CD8-positive, alpha-beta memory T cell (primary cell): ENCODE measurements around the gene SH3BP5. TPM values are rescaled to one million over a fixed set of nuclear protein-coding genes. Genes with fewer than 3 reads are reported as not detected.

Source experiments
- CTCF ChIA-PET: fragments of 350-600 bp; sonication (Branson Sonifier 250); formaldehyde crosslinking; loops from one replicate; lab custom pipeline; 2021; ENCODE audit warnings: antibody characterized with exemption; lab: Charles Lee
- POLR2A ChIA-PET: fragments of 350-600 bp; sonication (Branson Sonifier 250); formaldehyde crosslinking; loops from one replicate; lab custom pipeline; 2021; ENCODE audit warnings: antibody characterized with exemption; lab: Charles Lee
- DNase-seq, 5 donors: peaks; one replicate each; pipeline versions ENCODE4 v3.0.0 to v3.0.0-alpha.2; 2020 to 2022; ENCODE audit warnings: mixed read lengths in 1 of 5
- H3K27ac ChIP-seq: one replicate; pipeline ENCODE4 v1.7.0; 2013; ENCODE audit warnings: low read depth, mild to moderate bottlenecking, low read length, moderate library complexity
- H3K27me3 ChIP-seq: 2 replicates; pipeline ENCODE4 v1.7.0; 2013; ENCODE audit warnings: low read length, mild to moderate bottlenecking; ENCODE audit not compliant: insufficient read depth, poor library complexity, severe bottlenecking
- H3K36me3 ChIP-seq: 2 replicates; pipeline ENCODE4 v1.7.0; 2013; ENCODE audit warnings: mild to moderate bottlenecking, low read length, moderate library complexity; ENCODE audit not compliant: insufficient read depth
- H3K4me1 ChIP-seq: 2 replicates; pipeline ENCODE4 v1.7.0; 2013; ENCODE audit warnings: mild to moderate bottlenecking, low read length, moderate library complexity; ENCODE audit not compliant: insufficient read depth
- H3K4me3 ChIP-seq: 2 replicates; pipeline ENCODE4 v1.7.0; 2013; ENCODE audit warnings: mild to moderate bottlenecking, low read length
- H3K9me3 ChIP-seq: 2 replicates; pipeline ENCODE4 v1.7.0; 2013; ENCODE audit warnings: mild to moderate bottlenecking, low read length
- H3K27ac Mint-ChIP-seq, 8 donors: one replicate each; pipeline ENCODE4 v1.8.0; 2020 to 2021; ENCODE audit warnings: mixed read lengths in 8 of 8, mild to moderate bottlenecking in 6 of 8, inconsistent platforms in 3 of 8, moderate library complexity in 3 of 8
- H3K27me3 Mint-ChIP-seq, 2 donors: one replicate each; pipeline ENCODE4 v1.8.0; 2020 to 2021; ENCODE audit warnings: mixed read lengths in 2 of 2, mild to moderate bottlenecking in 1 of 2, moderate library complexity in 1 of 2
- H3K36me3 Mint-ChIP-seq, 3 donors: one replicate each; pipeline ENCODE4 v1.8.0; 2020 to 2021; ENCODE audit warnings: mixed read lengths in 3 of 3, inconsistent platforms in 1 of 3, mild to moderate bottlenecking in 1 of 3
- H3K4me1 Mint-ChIP-seq, 3 donors: one replicate each; pipeline ENCODE4 v1.8.0; 2020 to 2021; ENCODE audit warnings: mixed read lengths in 3 of 3, inconsistent platforms in 1 of 3, mild to moderate bottlenecking in 1 of 3
- H3K4me3 Mint-ChIP-seq, 7 donors: one replicate each; pipeline ENCODE4 v1.8.0; 2020 to 2021; ENCODE audit warnings: mixed read lengths in 7 of 7, mild to moderate bottlenecking in 6 of 7, moderate library complexity in 4 of 7, inconsistent platforms in 2 of 7
- H3K9me3 Mint-ChIP-seq, 5 donors: one replicate each; pipeline ENCODE4 v1.8.0; 2020 to 2022; ENCODE audit warnings: mixed read lengths in 5 of 5, mild to moderate bottlenecking in 3 of 5, moderate library complexity in 2 of 5, inconsistent platforms in 1 of 5
- polyA plus RNA-seq: library from polyadenylated mRNA; unstranded; fragments of 300-500 nt; fragmentation: Illumina TruSeq; gene quantifications from one replicate; pipeline ENCODE4 v1.2.3, GENCODE V29; 2021
- total RNA-seq, 2 experiments: library from RNA; stranded (reverse); gene quantifications; one replicate each; pipeline ENCODE4 v1.2.3, GENCODE V29; 2021

SH3BP5 gene
- total and polyA plus RNA-seq, 3 experiments from 2014 or later, result 14.2 to 84.3 (median 15.5) TPM

DNA sequence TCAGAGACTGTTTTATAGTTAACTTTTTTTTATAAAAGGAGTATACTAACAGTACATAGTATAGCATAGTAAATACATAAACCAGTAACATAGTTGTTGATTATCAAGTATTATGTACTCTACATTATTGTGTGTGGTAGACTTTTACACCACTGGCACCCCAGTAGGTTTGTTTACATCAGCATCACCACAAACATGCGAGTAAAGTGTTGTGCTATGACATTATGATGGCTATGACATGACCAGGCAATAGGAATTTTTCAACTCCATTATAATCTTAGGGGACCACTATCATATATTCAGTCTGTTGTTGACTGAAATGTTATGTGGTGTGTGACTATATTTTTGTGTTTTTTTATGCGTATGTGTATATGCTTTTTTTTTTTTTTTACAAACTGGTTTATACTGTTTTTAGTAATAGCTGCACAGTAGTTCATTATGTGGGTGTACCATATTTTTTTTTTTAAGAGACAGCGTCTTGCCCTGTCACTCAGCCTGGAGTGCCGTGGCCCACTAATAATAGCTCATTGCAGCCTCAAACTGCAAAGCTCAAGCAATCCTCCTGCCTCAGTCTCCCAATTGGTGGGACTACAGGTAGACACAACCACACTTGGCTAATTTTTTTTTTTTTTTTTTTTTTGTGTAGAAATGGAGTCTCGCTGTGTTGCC, 124.4 kb downstream of the SH3BP5 start:
- Mint-ChIP-seq H3K4me3 (peak overlapping the region; percentile 85 to 96 (median 91)), H3K4me1 (peaks cover 42 to 58% (median 57%) of the 10 kb centered on the region in 3 donors), H3K36me3 (peaks cover 0 to 43% (median 6%) of the 10 kb centered on the region in 3 donors), H3K9me3 (no peaks in the 10 kb centered on the region), H3K27ac (peak overlapping the region; percentile 17 to 95 (median 87)), H3K27me3 (peaks cover 0 to 2% of the 10 kb centered on the region in 2 donors)
- no peaks in the 10 kb centered on the region for H3K27me3 ChIP-seq
- peaks cover 27% of the 10 kb centered on the region for H3K4me1 ChIP-seq
- POLR2A ChIA-PET, result interaction anchor here (0.6 to 1.1 kb wide), 3 partner anchors 14 to 1084 kb away, joined by 3 to 5 read pairs (median 4); partner anchors contain the start of gene RBSN
- no peak for DNase-seq
- H3K36me3 ChIP-seq, result peaks cover 9% of the 10 kb centered on the region
- CTCF ChIA-PET, result interaction anchor here (0.6 to 2.7 kb wide), 6 partner anchors 13 to 197 kb away, joined by 3 to 23 read pairs (median 4); partner anchors contain the start of gene SH3BP5
- no peak overlapping the region for H3K4me3 ChIP-seq
- H3K27ac ChIP-seq, result no peak overlapping the region
- H3K9me3 ChIP-seq, result no peaks in the 10 kb centered on the region

DNA sequence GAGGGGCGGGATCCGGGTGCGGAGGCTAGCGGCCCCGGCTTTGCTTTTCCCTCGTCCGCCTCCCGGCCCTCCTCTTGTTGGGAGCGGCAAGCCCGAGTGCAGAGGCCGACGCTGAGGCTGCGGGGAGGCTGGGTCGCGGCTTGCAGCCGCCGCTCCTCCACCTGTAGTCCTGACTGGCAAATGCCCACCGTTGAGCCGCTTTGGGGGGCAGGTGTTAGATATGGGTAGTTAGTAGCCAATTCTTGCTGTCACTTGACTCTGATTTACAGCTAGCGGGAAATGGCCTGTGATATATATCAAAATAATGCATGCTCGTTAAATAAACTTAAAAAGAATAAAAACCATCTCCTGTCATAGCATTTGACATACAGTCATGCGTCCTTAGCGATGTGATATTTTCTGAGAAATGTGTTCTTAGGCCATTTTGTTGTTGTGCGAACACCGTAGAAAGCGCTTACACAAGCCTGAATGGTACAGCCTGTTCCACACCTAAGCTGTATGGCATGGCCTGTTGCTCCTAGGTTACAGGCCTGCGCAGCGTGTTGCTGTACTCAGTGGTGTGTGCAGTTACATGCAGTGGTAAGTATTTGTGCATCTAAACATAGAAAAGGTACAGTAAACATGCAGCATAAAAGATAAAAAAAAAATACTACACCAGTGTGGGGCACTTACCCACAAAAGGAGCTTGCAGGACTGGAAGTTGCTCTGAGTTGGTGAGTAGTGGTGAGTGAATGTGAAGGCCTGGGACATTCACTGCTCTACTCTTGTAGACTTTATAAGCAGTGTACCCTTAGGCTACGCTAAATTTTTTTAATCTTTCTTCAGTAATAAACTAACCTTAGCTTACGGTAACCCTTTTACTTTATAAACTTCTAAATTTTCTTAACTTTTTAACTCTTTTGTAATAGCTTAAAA, 125.5 kb downstream of the SH3BP5 start:
- Histone ChIP-seq H3K27me3 (no peaks in the 10 kb centered on the region), H3K9me3 (no peaks in the 10 kb centered on the region), H3K4me3 (peak overlapping the region; percentile 62), H3K36me3 (no peaks in the 10 kb centered on the region), H3K27ac (peak overlapping the region; percentile 93), H3K4me1 (peaks cover 27% of the 10 kb centered on the region)
- H3K36me3 Mint-ChIP-seq, result peaks cover 0 to 32% (median 2%) of the 10 kb centered on the region in 3 donors
- H3K4me3 Mint-ChIP-seq, result peak overlapping the region; percentile 85 to 96 (median 91)
- ChIA-PET POLR2A (interaction anchor here (0.5 to 1.3 kb wide), 6 partner anchors 11 to 395 kb away, joined by 3 to 17 read pairs (median 4); partner anchors contain the start of genes BTD, HACL1 and RBSN), CTCF (interaction anchor here (0.6 to 5.2 kb wide), 11 partner anchors 15 to 199 kb away, joined by 3 to 52 read pairs (median 5); partner anchors contain the start of gene SH3BP5)
- peak in 2 of 5 donors; percentile 19 to 46 for DNase-seq
- peak overlapping the region; percentile 91 to 99 (median 94) for H3K27ac Mint-ChIP-seq
- peaks cover 42 to 54% (median 54%) of the 10 kb centered on the region in 3 donors for H3K4me1 Mint-ChIP-seq
- peaks cover 0 to 2% of the 10 kb centered on the region in 2 donors for H3K27me3 Mint-ChIP-seq
- no peaks in the 10 kb centered on the region for H3K9me3 Mint-ChIP-seq

DNA sequence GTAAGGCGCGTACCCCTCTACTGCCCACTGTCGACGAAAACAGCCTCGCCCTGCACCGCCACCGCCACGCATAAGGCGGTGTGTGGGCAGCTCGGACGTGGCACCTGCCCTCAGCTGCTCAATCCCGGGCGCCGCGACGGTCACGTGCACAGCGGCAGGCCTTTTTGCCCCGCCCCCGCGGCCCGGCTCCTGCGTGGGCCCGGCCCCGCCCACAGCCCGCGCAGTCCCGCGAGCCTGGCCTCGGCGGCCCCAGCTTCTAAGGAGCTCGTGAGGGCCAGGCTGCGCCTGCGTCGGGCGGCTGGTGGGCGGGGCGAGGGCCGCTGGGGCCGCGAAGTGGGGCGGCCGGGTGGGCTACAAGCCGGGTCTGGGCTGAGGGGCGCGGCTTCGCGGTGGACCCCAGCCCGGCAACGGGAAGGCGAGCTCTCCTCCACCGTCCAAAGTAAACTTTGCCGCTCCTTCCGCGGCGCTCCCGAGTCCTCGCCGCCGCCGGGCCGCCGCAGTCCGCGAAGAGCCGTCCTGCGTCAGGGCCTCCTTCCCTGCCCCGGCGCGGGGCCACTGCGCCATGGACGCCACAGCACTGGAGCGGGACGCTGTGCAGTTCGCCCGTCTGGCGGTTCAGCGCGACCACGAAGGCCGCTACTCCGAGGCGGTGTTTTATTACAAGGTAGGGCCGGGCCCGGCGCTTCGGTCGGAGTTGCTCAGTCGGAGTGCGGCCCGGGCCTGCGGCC, 126.3 kb downstream of the SH3BP5 start, which contains the start of gene CAPN7:
Gene CAPN7, plus strand, starts transcription at position 313 of the 728 bp plus-strand sequence. Its CDS starts 250 bp downstream, at position 563.
- no peaks in the 10 kb centered on the region for H3K9me3 ChIP-seq
- peak within 1 kb of the TSS; percentile 93 for H3K27ac ChIP-seq
- POLR2A ChIA-PET, result interaction anchor here (0.5 to 1.6 kb wide), 15 partner anchors 12 to 395 kb away, joined by 3 to 17 read pairs (median 3); partner anchors contain the start of genes BTD, EAF1, HACL1 and METTL6
- Mint-ChIP-seq H3K27me3 (peaks cover 0 to 2% of the 10 kb centered on the region in 2 donors), H3K27ac (peak within 1 kb of the TSS; percentile 91 to 99 (median 96)), H3K36me3 (peaks cover 0 to 25% (median 2%) of the 10 kb centered on the region in 3 donors), H3K4me3 (peak within 1 kb of the TSS; percentile 86 to 96 (median 93)), H3K9me3 (no peaks in the 10 kb centered on the region), H3K4me1 (peaks cover 38 to 48% (median 47%) of the 10 kb centered on the region in 3 donors)
- peaks cover 27% of the 10 kb centered on the region for H3K4me1 ChIP-seq
- peak; percentile 94 to 96 (median 95) for DNase-seq
- CTCF ChIA-PET, result interaction anchor here (0.8 to 5.2 kb wide), 12 partner anchors 10 to 228 kb away, joined by 3 to 52 read pairs (median 4); no protein-coding TSS in a partner anchor
- H3K36me3 ChIP-seq, result no peaks in the 10 kb centered on the region
- H3K27me3 ChIP-seq, result no peaks in the 10 kb centered on the region
- H3K4me3 ChIP-seq, result peak within 1 kb of the TSS; percentile 62

DNA sequence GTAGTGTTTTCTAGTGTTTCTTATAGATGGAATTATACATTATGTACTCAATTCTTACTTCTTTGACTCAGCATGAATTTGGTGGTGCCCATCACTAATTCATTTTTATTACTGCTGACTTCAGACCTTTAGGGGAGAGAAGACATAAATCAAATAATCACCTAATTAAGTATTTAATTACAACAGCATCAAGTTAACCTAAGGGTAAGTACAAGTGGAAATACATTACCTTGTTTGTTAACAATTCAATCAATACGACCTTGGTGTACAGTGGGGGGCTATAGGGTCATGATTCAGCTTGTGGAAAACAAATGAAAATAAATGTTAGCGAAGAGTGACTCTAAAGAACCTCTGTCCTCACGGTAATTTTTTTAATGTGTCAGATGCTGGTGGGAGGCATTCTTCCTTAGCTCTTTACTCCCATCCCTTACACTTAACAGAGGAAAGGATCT, 126.9 kb downstream of the SH3BP5 start:
- Mint-ChIP-seq H3K27ac (peak overlapping the region; percentile 90 to 97 (median 96)), H3K27me3 (peaks cover 0 to 2% of the 10 kb centered on the region in 2 donors), H3K9me3 (no peaks in the 10 kb centered on the region), H3K36me3 (peaks cover 0 to 20% (median 0%) of the 10 kb centered on the region in 3 donors), H3K4me1 (peaks cover 35 to 47% (median 41%) of the 10 kb centered on the region in 3 donors), H3K4me3 (peak overlapping the region; percentile 81 to 96 (median 91))
- Histone ChIP-seq H3K27ac (peak overlapping the region; percentile 93), H3K4me3 (peak overlapping the region; percentile 62), H3K36me3 (no peaks in the 10 kb centered on the region), H3K27me3 (no peaks in the 10 kb centered on the region), H3K4me1 (peaks cover 27% of the 10 kb centered on the region), H3K9me3 (no peaks in the 10 kb centered on the region)
- DNase-seq, result no peak
- POLR2A ChIA-PET, result interaction anchor here (0.6 to 1.6 kb wide), 15 partner anchors 12 to 396 kb away, joined by 3 to 17 read pairs (median 3); partner anchors contain the start of genes BTD, EAF1, HACL1 and METTL6
- CTCF ChIA-PET, result interaction anchor here (0.8 to 5.2 kb wide), 11 partner anchors 10 to 228 kb away, joined by 3 to 52 read pairs (median 5); no protein-coding TSS in a partner anchor

Other genes with a start within 250 kb of the SH3BP5 start
- 10 to 100 TPM; 12.2 to 12.5 TPM for gene RBSN, start 233.4 kb downstream of the SH3BP5 start, total RNA-seq
- 19.0 TPM for gene RBSN, start 233.4 kb downstream of the SH3BP5 start, polyA plus RNA-seq
- gene CAPN7, start 126.3 kb downstream of the SH3BP5 start, total RNA-seq, result 10 to 100 TPM; 33.1 to 36.1 TPM
- gene CAPN7, start 126.3 kb downstream of the SH3BP5 start, polyA plus RNA-seq, result 32.4 TPM
- 10 to 100 TPM; 23.2 to 24.4 TPM for gene METTL6, start 95.0 kb upstream of the SH3BP5 start, total RNA-seq
- 15.4 TPM for gene METTL6, start 95.0 kb upstream of the SH3BP5 start, polyA plus RNA-seq
- gene EAF1, start 95.0 kb upstream of the SH3BP5 start, total RNA-seq, result 10 to 100 TPM; 25.8 to 26.8 TPM
- gene EAF1, start 95.0 kb upstream of the SH3BP5 start, polyA plus RNA-seq, result 21.2 TPM
- gene COLQ, start 189.1 kb upstream of the SH3BP5 start, total RNA-seq, result 1 to 10 TPM; 1.1 to 1.6 TPM
- gene COLQ, start 189.1 kb upstream of the SH3BP5 start, polyA plus RNA-seq, result 17.3 TPM